Esophagus squamous epithelium (tissue), 5 donors: Measurements from ENCODE around the gene WDR77. TPM values are rescaled to one million over a fixed set of nuclear protein-coding genes. Genes with fewer than 3 reads are reported as not detected.

ENCODE experiments used
- DNase-seq: peaks from one replicate; lab custom pipeline; 2025; lab: John Stamatoyannopoulos, UW
- H3K27ac ChIP-seq, 4 donors: fragments of 200-600 bp; sonication (generic); one replicate each; pipeline ENCODE4 v1.5.1; 2016 to 2019; ENCODE audit warnings: mild to moderate bottlenecking in 1 of 4
- H3K27me3 ChIP-seq, 4 donors: fragments of 200-600 bp; sonication (generic); 1 replicate in 3 of 4; 2 replicates in 1 of 4; pipeline versions ENCODE4 v1.5.1 to v1.6.0; 2017 to 2021; ENCODE audit warnings: antibody characterized with exemption in 1 of 4
- H3K36me3 ChIP-seq, 3 donors: fragments of 200-600 bp; sonication (generic); one replicate each; pipeline ENCODE4 v1.5.1; 2016 to 2019
- H3K4me1 ChIP-seq, 3 donors: fragments of 200-600 bp; sonication (generic); one replicate each; pipeline ENCODE4 v1.5.1; 2017 to 2019
- H3K4me3 ChIP-seq, 4 donors: fragments of 200-600 bp; sonication (generic); 1 replicate in 3 of 4; 2 replicates in 1 of 4; pipeline ENCODE4 v1.5.1; 2016 to 2019; ENCODE audit warnings: mild to moderate bottlenecking in 2 of 4, moderate library complexity in 1 of 4
- H3K9me3 ChIP-seq, 3 donors: fragments of 200-600 bp; sonication (generic); one replicate each; pipeline ENCODE4 v1.5.1; 2016 to 2019
- CTCF ChIP-seq, 6 experiments: fragments of 450-650 bp in 4 of 6; fragments of 200-600 bp in 2 of 6; sonication (generic) in 2 of 6; IDR thresholded peaks; one replicate each; pipeline ENCODE4 v1.5.1; 2016 to 2019; ENCODE audit warnings: antibody characterized with exemption in 6 of 6, mild to moderate bottlenecking in 4 of 6, moderate library complexity in 4 of 6
- POLR2A ChIP-seq, 4 donors: fragments of 450-650 bp; IDR thresholded peaks; one replicate each; pipeline ENCODE4 v1.6.1; 2017; ENCODE audit warnings: antibody characterized with exemption in 4 of 4, mild to moderate bottlenecking in 4 of 4, moderate library complexity in 3 of 4
- WGBS, 2 donors: methylation state at CpG; one replicate each; pipeline ENCODE4 v1.1.5; 2018; 5-methylcytosine and 5-hydroxymethylcytosine counted together
- intact Hi-C: fragments of 100-400 bp; cut with DNase I; formaldehyde crosslinking; loops from one replicate; pipeline ENCODE4 v1.15.0; 2022
- total RNA-seq, 4 donors: library from RNA; depleted of rRNA; stranded (reverse); fragments of >200 nt; gene quantifications; one replicate each; pipeline ENCODE4 v1.1.0, GENCODE V29; 2016
- donor health status: DM: yes; HTN: yes; CAD: no.

WDR77 gene
- total RNA-seq, 4 donors from 2014 or later, result 28.7 to 44.3 (median 38.7) TPM

GRCh38 chr1:111442457-111442856, 6.6 kb downstream of the WDR77 start:
- intact Hi-C loops, result no loop called here
- WGBS, 2 donors, result 86 to 98% methylated on average over 3 to 4 of the region's 4 CpGs
- Histone ChIP-seq H3K27ac (no peak overlapping the region), H3K9me3 (no peaks in the 10 kb centered on the region), H3K4me1 (peaks cover 0 to 20% (median 5%) of the 10 kb centered on the region in 3 donors), H3K27me3 (no peaks in the 10 kb centered on the region), H3K4me3 (no peak overlapping the region), H3K36me3 (peaks cover 22 to 94% (median 55%) of the 10 kb centered on the region in 3 donors)
- TF ChIP-seq POLR2A (IDR thresholded peaks at IDR 0.05), result no peak
- TF ChIP-seq CTCF (IDR thresholded peaks at IDR 0.05), result no peak
- DNase-seq, result no peak

DNA sequence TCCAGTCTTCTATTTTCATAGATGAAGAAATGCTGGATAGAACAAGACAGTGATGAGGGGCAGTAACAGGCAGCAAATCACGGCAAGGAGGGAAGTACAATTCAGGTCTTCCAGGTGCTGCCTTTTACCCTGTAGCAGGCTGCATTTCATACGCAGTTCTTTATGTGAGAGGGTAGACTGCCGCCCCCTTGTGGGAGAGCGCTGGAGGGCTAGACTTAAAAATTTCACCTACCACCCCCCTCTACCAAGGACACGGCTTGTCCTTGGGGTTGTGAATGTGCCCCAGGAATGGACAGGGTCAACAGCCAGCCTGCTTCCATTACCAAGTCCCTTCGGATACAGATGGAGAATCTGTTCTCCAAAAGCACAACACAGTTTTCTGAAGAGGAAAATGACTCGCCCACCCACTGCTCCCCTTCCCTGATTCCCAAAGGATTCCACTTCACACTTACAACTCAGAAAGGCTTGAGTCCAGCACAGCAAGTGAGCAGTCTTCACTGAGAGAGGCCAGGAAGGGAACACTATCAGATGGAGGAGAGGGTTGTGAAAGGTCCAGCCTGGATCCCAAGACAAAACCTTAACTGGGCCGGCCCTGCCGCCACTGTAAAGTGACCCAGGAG, 7.4 kb downstream of the WDR77 start:
- DNase-seq, result no peak
- Histone ChIP-seq H3K27ac (no peak overlapping the region), H3K27me3 (no peaks in the 10 kb centered on the region), H3K4me3 (no peak overlapping the region), H3K36me3 (peaks cover 22 to 97% (median 55%) of the 10 kb centered on the region in 3 donors), H3K4me1 (peaks cover 0 to 12% (median 0%) of the 10 kb centered on the region in 3 donors), H3K9me3 (no peaks in the 10 kb centered on the region)
- 66% methylated on average over 8 to 9 of the region's 9 CpGs for WGBS, 2 donors
- no peak for TF ChIP-seq POLR2A (IDR thresholded peaks at IDR 0.05)
- TF ChIP-seq CTCF (IDR thresholded peaks at IDR 0.05), result peak in 5 of 6 experiments; percentile 13 to 24 (median 18)
- intact Hi-C loops, result no loop called here

- intact Hi-C loops, result no loop called here
- Histone ChIP-seq H3K4me3 (no peak overlapping the region), H3K27me3 (no peaks in the 10 kb centered on the region), H3K27ac (no peak overlapping the region), H3K36me3 (peaks cover 19 to 77% (median 51%) of the 10 kb centered on the region in 3 donors), H3K9me3 (no peaks in the 10 kb centered on the region), H3K4me1 (no peaks in the 10 kb centered on the region)
- DNase-seq, result no peak
- WGBS, 2 donors, result 76 to 91% methylated on average over 3 of the region's 3 CpGs
- TF ChIP-seq POLR2A (IDR thresholded peaks at IDR 0.05) (no peak), CTCF (IDR thresholded peaks at IDR 0.05) (no peak)
Measured at GRCh38 chr1:111439461-111440351, 9.3 kb downstream of the WDR77 start.

GRCh38 chr1:111436726-111437125, 12.3 kb downstream of the WDR77 start:
- intact Hi-C loops, result no loop called here
- H3K36me3 ChIP-seq, result peaks cover 10 to 47% (median 26%) of the 10 kb centered on the region in 3 donors
- no peaks in the 10 kb centered on the region for H3K9me3 ChIP-seq
- DNase-seq, result no peak
- no peak overlapping the region for H3K27ac ChIP-seq
- H3K4me1 ChIP-seq, result no peaks in the 10 kb centered on the region
- H3K4me3 ChIP-seq, result no peak overlapping the region
- 47 to 68% methylated on average over 3 of the region's 3 CpGs for WGBS, 2 donors
- H3K27me3 ChIP-seq, result no peaks in the 10 kb centered on the region
- TF ChIP-seq POLR2A (IDR thresholded peaks at IDR 0.05) (no peak), CTCF (IDR thresholded peaks at IDR 0.05) (no peak)

DNA sequence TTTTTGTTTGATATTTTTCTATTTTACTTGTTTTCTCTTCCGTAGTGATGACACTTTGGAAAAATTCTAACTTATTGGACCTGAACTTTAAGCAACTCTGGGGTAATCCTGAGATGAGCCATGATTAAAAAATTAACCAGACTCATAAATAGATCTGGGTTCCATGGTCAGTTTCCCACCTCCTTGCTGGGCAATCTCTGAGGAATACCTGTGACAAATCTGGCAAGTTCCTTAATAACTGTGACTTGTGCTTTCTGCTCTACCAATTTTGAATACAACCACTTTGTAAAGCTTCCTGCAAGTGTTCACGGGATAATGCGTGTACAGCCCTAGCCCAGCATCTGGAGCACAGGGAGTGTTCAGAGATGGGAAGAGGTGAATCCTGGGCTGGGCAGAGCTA, 24.8 kb downstream of the WDR77 start:
- no peak for TF ChIP-seq POLR2A (IDR thresholded peaks at IDR 0.05)
- no peak for TF ChIP-seq CTCF (IDR thresholded peaks at IDR 0.05)
- H3K4me3 ChIP-seq, result no peak overlapping the region
- DNase-seq, result no peak
- no peaks in the 10 kb centered on the region for H3K27me3 ChIP-seq
- 93 to 100% methylated on average over 3 of the region's 3 CpGs for WGBS, 2 donors
- no peak overlapping the region for H3K27ac ChIP-seq
- intact Hi-C loops, result no loop called here
- no peaks in the 10 kb centered on the region for H3K36me3 ChIP-seq
- H3K4me1 ChIP-seq, result no peaks in the 10 kb centered on the region
- no peaks in the 10 kb centered on the region for H3K9me3 ChIP-seq
